Spinal cord (tissue), 10 donors: ENCODE results near the gene SOS1. TPM values are rescaled to one million over a fixed set of nuclear protein-coding genes. Genes with fewer than 3 reads are reported as not detected.

Source experiments
- DNase-seq, 6 donors: peaks; one replicate each; pipeline versions ENCODE4 v3.0.0 to v3.0.0-alpha.2; 2013 to 2015; ENCODE audit warnings: low spot score in 6 of 6, low read depth in 4 of 6
- H3K27ac ChIP-seq: one replicate; pipeline ENCODE4 v1.5.1; 2013; ENCODE audit warnings: low read depth, low read length, control low read depth
- H3K27me3 ChIP-seq: one replicate; pipeline ENCODE4 v1.6.1; 2013; ENCODE audit warnings: low read length; ENCODE audit not compliant: control insufficient read depth, insufficient read depth
- H3K36me3 ChIP-seq: one replicate; pipeline ENCODE4 v1.6.1; 2013; ENCODE audit warnings: low read length; ENCODE audit not compliant: control insufficient read depth, insufficient read depth
- H3K4me1 ChIP-seq: one replicate; pipeline ENCODE4 v1.6.1; 2013; ENCODE audit warnings: low read length; ENCODE audit not compliant: control insufficient read depth, insufficient read depth
- H3K4me3 ChIP-seq: one replicate; pipeline ENCODE4 v1.5.1; 2013; ENCODE audit warnings: low read depth, low read length, control low read depth
- H3K9me3 ChIP-seq: one replicate; pipeline ENCODE4 v1.6.1; 2013; ENCODE audit warnings: low read length; ENCODE audit not compliant: control insufficient read depth, insufficient read depth
- WGBS: methylation state at CpG from one replicate; pipeline ENCODE4 v1.1.5; 2013; ENCODE audit warnings: missing lambda C conversion rate; ENCODE audit not compliant: insufficient coverage; 5-methylcytosine and 5-hydroxymethylcytosine counted together
- polyA plus RNA-seq, 2 donors: library from polyadenylated mRNA; unstranded; fragments of 120-200 nt; gene quantifications; one replicate each; pipeline ENCODE4 v1.2.1, GENCODE V29; 2013; ENCODE audit not compliant: insufficient read length in 2 of 2
- total RNA-seq, 2 donors: library from RNA; depleted of rRNA in 1 of 2; stranded (reverse); fragments of 120-200 nt in 1 of 2; fragments of >200 nt in 1 of 2; gene quantifications; one replicate each; pipeline versions ENCODE4 v1.2.3 to v1.2.4, GENCODE V29; 2013 to 2014
- donor health status: healthy.

Gene SOS1
- total and polyA plus RNA-seq, 4 donors = 29.8 to 61.4 (median 35.9) TPM

DNA sequence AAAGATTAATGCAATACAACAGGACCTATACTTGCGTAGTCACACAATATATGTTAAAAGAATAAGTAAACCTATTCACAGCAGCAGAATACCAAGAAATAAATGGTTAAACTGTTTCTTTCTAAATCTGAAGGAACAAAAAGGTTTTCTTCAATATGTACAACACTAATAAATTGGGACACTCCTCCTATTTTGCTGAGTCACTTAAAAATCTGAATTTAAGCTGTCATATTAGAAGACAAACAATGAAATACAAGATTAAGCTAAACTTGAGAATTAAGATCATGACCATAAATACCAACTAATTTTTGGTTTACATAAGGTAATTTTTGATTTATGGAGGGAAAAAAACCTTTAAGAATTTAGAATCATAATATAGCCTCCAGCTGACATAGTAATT, 138.4 kb downstream of the SOS1 start:
- no peak for DNase-seq
- H3K27me3 ChIP-seq = no peaks in the 10 kb centered on the region

DNA sequence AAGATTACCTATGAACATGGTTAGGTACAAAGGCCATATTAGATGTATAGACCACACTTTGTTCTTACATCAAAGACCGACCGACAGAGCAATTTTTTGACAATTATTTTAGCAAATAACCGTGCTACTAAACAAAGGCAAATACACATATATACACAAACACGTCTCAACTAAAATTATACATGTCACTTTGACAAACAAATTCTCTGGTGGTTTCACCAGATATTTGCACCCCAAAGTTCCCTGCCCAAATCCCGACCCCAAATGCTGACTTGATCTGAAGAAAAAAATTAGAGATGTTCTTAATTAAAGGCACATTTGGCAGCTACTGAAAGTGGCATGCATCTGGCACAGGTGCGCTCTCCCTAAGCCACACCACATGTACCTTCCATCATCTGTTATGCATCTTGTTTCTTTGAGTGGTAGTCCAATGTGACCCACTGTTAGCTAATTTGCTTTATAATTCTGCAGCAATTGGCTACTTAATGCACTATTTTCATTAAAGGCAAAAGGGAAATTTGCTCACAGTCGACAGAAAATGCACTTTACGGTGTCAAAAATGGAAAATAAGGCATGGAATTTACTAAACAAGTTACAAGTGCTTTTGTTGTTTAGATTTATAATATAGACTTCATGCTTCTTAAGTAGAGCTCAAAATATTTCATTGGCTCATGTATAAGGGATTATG, 139.0 kb downstream of the SOS1 start:
- DNase-seq = no peak
- Histone ChIP-seq H3K27ac (no peak overlapping the region), H3K4me1 (no peaks in the 10 kb centered on the region), H3K9me3 (no peaks in the 10 kb centered on the region), H3K36me3 (peaks cover 5% of the 10 kb centered on the region), H3K27me3 (no peaks in the 10 kb centered on the region), H3K4me3 (no peak overlapping the region)
- WGBS = 96% methylated on average over 4 of the region's 8 CpGs

More for the DNA sequence above, 138.4 kb downstream of the SOS1 start:
- no peak overlapping the region for H3K4me3 ChIP-seq
- no CpG with 5 or more reads among the region's 1 CpG for WGBS
- no peak overlapping the region for H3K27ac ChIP-seq
- no peaks in the 10 kb centered on the region for H3K4me1 ChIP-seq
- H3K9me3 ChIP-seq = no peaks in the 10 kb centered on the region
- H3K36me3 ChIP-seq = peaks cover 5% of the 10 kb centered on the region

DNA sequence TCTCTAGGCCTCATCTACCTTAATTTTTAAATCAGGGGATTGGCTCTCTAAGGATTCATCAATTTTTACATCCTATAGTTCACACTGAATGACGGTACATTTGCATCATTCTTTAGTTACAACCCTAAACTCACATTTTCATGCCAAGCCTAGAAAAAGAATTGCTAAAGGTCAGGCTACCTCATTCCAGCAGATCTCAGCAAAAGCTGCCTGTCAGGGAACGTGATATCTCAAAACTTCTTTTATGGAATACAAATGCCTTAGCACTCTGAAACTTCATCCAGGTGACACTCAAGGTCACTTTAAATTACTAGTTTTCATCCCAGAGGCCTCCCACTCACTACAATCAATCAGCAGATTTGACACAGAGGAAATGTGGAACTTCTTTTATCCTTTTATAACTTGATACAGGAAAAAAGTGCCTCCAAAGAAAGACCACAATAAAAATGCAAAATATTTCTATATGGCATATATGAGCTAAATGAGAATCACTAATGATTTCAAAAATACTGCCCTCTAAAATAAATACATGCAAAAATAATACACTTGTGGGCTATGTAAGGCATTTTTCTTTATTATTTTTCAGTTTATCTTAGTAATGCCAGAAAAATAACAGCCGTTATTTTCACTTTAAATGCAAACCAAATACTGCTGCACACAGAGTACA, 139.7 kb downstream of the SOS1 start:
- H3K4me1 ChIP-seq = no peaks in the 10 kb centered on the region
- peaks cover 5% of the 10 kb centered on the region for H3K36me3 ChIP-seq
- H3K9me3 ChIP-seq = no peaks in the 10 kb centered on the region
- H3K4me3 ChIP-seq = no peak overlapping the region
- H3K27ac ChIP-seq = no peak overlapping the region
- DNase-seq = peak in 1 of 6 donors; percentile 34
- 67% methylated on average over 1 of the region's 3 CpGs for WGBS
- H3K27me3 ChIP-seq = no peaks in the 10 kb centered on the region

DNA sequence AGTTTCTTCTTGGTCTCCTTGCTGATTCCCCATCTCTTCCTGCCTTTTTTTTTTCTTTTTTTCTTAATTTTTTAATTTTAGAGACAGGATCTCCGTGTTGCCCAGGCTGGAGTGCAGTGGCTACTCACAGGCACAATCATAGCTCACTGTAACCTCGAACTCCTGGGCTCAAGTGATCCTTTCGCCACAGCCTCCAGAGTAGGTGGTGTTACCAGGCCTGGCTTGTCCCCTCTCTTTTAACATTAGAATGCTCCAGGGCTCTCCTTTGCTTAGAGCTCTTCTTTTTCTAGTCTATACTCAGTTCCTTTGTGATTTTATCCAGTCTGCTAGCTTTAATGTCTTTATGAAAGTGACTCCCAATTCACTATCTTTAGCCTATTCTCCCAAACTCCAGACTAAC, 141.9 kb downstream of the SOS1 start:
- Histone ChIP-seq H3K27me3 (no peaks in the 10 kb centered on the region), H3K4me1 (no peaks in the 10 kb centered on the region), H3K36me3 (no peaks in the 10 kb centered on the region), H3K4me3 (no peak overlapping the region), H3K9me3 (no peaks in the 10 kb centered on the region), H3K27ac (no peak overlapping the region)
- no peak for DNase-seq
- WGBS = 100% methylated on average over 2 of the region's 3 CpGs

DNA sequence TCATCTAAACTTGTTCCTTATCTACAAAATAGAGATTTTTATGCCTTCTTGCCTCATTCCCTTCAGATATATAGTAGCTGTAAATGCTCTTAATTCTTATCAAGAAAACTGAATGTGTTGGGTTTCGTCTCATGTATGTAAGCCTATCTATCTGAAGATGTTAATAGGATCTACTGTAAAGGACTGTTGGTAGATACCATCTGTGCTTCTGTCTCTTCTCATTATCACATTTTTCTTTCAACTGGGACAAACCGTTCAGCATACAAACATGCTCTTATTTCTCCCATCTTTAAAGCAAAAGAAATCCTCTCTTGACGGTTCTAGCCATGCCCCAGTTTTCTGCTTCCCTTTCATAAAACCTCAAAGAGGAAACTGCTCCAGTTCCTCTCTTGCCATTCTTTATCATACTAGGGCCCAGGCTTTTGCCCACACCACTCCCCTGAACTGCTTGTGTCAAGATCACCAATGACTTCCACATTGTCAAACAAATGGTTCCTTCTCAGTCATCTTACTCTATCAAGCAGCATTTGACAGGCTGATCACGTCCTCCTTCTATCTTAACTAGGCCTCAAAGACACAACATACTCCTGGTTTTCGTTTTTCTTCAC, 142.5 kb downstream of the SOS1 start:
- Histone ChIP-seq H3K4me1 (no peaks in the 10 kb centered on the region), H3K27me3 (no peaks in the 10 kb centered on the region), H3K36me3 (no peaks in the 10 kb centered on the region), H3K9me3 (no peaks in the 10 kb centered on the region), H3K27ac (no peak overlapping the region), H3K4me3 (no peak overlapping the region)
- peak in 1 of 6 donors; percentile 45 for DNase-seq
- WGBS = 76% methylated on average over 4 of the region's 5 CpGs

DNA sequence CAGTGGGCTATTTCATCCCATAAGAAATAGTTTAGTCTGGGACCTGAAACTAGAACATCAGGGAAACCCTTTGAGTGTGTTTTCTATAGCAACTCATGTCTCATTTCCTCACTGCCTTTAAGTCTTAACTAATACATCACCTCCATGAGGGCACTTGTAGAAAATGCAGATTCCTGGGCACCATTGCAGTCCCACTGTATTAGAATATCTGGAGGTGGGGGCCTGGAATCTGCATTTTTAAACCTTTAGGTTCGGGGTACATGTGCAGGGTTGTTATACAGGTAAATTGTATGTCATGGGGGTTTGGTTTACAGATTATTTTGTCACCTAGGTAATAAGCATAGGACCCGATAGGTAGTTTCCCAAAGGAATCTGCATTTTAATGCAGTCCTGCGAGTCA, 143.8 kb downstream of the SOS1 start:
- no CpG with 5 or more reads among the region's 3 CpGs for WGBS
- Histone ChIP-seq H3K36me3 (no peaks in the 10 kb centered on the region), H3K9me3 (no peaks in the 10 kb centered on the region), H3K27ac (no peak overlapping the region), H3K4me3 (no peak overlapping the region), H3K27me3 (no peaks in the 10 kb centered on the region), H3K4me1 (no peaks in the 10 kb centered on the region)
- no peak for DNase-seq

DNA sequence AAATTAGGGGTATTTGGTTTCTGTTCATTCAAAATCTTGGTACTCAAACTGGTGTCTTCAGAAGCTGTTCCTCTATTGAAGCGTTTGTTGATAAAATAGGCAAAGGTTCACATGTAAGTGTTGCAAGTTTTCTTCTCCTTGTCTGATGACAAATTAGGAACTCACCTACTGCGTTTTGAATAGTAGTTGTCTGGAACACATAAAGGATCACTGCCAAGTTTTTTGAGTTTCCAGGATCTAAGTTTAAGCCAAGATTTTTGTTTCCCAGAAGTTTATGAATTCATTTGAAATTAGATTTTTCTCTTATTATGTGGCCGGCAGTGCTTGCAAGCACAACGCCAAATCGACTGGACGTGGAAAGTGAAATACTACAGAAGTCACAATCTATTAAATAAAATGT, 145.8 kb downstream of the SOS1 start:
- Histone ChIP-seq H3K4me3 (no peak overlapping the region), H3K36me3 (no peaks in the 10 kb centered on the region), H3K9me3 (no peaks in the 10 kb centered on the region), H3K27ac (no peak overlapping the region), H3K27me3 (no peaks in the 10 kb centered on the region), H3K4me1 (no peaks in the 10 kb centered on the region)
- DNase-seq = no peak
- 83% methylated on average over 1 of the region's 6 CpGs for WGBS

DNA sequence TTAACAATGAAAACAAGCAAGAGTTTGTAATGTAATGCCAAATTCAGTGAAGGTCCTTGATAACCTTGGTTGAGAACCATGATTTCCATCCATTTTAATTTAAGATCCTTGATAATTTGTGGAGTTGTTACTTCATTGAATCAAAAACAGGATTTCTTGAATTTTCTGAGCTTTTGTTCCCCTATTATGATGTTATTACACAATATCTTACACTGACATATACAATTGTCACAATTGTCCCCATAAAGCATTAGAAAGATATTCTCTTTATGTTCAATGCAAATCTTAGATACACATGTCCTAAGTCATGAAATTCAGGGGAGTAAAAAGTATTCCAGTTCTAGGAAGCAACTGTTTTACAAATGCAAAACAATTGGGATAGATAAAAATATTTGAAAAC, 147.6 kb downstream of the SOS1 start:
- no peaks in the 10 kb centered on the region for H3K4me1 ChIP-seq
- no peak for DNase-seq
- no peaks in the 10 kb centered on the region for H3K27me3 ChIP-seq
- H3K27ac ChIP-seq = no peak overlapping the region
- no peaks in the 10 kb centered on the region for H3K9me3 ChIP-seq
- no peak overlapping the region for H3K4me3 ChIP-seq
- H3K36me3 ChIP-seq = peaks cover 3% of the 10 kb centered on the region

DNA sequence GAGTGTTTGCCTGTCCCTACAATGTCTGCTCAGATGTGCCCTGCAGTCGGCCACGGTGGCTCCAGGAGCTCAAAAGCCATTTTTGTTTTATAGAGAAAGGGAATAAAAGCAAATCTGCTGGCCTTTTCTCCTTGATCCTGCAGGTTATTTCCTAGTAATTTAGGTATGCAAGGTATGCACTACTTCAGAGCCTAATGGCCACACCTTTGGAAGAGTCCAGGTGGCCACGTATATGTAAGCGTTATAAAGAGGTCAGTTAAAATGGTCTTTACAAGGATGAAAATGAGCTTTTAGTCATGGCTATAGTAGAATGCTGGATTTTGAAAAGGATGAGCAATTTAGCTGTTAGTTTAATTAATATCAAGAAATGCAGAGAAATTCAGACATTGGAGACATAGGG, 149.5 kb downstream of the SOS1 start:
- Histone ChIP-seq H3K9me3 (no peaks in the 10 kb centered on the region), H3K36me3 (peaks cover 3% of the 10 kb centered on the region), H3K27ac (no peak overlapping the region), H3K4me1 (no peaks in the 10 kb centered on the region), H3K4me3 (no peak overlapping the region), H3K27me3 (no peaks in the 10 kb centered on the region)
- no peak for DNase-seq
- 100% methylated on average over 4 of the region's 4 CpGs for WGBS

DNA sequence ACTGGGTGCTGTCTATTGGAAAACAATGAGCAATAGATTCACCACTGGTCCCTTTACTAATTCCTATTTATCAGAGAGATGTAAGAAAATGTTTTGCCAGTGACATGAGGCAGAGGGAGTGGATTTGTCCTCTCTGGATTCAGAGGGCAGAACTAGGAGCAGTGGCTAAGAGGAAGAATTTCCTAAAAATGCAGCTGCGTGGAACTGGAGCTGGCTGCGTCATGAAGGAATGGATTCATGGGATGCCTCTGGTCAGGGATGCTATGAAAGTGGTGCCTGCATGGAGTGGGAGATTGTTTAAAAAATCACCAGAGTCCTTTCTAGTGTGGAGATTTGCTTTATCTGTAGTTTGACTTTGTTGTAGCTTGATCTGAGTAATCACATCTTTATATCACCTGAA, 152.8 kb downstream of the SOS1 start:
- H3K27ac ChIP-seq = no peak overlapping the region
- DNase-seq = no peak
- H3K36me3 ChIP-seq = peaks cover 3% of the 10 kb centered on the region
- no peaks in the 10 kb centered on the region for H3K4me1 ChIP-seq
- H3K27me3 ChIP-seq = peaks cover 2% of the 10 kb centered on the region
- H3K4me3 ChIP-seq = no peak overlapping the region
- 84% methylated on average over 2 of the region's 2 CpGs for WGBS
- no peaks in the 10 kb centered on the region for H3K9me3 ChIP-seq
